Stimulated activated CD8-positive, alpha-beta memory T cell treated with anti-CD3 and anti-CD28 coated beads, Interleukin-12 subunit alpha, Interleukin-12 subunit beta, amount 100 ng/mL, for 4 hours (primary cell): ENCODE measurements around the gene PTPRR.

Experiments
- DNase-seq: peaks from one replicate; pipeline ENCODE4 v3.0.0-alpha.2; 2020; ENCODE audit warnings: low read depth

The PTPRR gene

DNA sequence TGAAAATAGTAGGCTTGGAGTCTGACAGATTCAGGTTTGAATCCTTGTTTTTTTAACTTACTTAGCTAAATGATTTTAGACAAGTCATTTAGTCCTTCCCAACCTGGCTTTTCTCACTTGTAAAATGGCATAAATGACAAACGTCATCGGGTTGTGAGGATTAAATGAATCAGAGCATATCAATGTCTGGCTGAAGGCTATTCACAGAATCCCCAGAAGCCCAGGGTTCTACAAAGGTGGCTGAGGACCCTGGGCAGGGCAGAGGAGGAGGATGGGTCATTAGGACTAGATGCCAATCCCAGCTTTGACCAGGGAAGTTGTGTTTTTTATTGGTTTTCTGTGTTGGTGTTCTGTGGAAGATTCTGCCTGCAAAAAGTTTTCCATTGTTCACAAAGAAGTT is 275.7 kb downstream of the PTPRR start:
- no peak for DNase-seq

GRCh38 chr12:70643939-70644338 is 276.6 kb downstream of the PTPRR start:
- DNase-seq: no peak

- DNase-seq: no peak
These were observed 278.8 kb downstream of the PTPRR start for GRCh38 chr12:70641691-70642090.

GRCh38 chr12:70640901-70641300 is 279.6 kb downstream of the PTPRR start:
- no peak for DNase-seq

DNA sequence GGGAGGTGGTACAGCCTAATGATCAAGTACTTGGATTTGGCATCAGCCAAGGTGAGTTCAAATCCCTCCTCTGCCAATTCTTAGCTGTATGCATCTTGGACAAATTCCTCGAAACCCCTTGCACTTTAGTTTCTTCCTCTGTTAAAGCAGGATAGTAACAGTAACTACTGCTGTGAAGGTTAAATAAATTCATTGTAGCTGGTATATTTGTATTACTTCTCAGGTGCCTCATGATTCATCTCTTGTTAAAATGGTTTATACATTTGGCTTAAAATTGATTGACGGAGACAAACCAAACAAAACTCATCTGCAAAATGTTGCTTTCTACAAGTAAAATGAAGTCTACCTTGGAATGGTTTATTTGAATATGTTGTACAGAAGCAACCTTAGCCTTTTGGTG is 281.0 kb downstream of the PTPRR start:
- DNase-seq: no peak

GRCh38 chr12:70638639-70639360 is 281.7 kb downstream of the PTPRR start:
- DNase-seq: no peak

GRCh38 chr12:70637303-70638085 is 283.0 kb downstream of the PTPRR start, which contains the start of gene PTPRB:
Gene PTPRB (minus strand): TSS chr12:70637429. CDS start chr12:70637395, 34 bp downstream.
- no peak for DNase-seq

DNA sequence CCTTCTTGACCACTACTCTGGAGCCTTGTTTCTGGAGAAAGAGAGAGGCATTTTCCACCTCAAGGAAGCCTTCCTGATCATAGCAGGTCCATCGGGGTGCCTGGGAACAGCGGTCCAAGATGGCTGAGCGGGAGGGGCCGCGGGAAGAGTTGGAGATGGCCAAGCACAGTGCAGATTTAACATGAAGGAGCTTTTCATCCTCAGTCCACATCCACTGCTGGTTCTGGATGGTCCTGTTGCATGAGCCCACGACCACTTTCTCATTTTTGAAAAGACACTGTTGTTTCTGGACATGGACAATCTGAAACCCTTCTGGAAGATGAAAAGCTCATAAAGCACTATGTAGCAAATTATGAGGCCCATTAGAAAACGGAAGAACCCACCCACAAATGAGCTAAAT is 284.8 kb downstream of the PTPRR start:
- no peak for DNase-seq

- no peak for DNase-seq
These were observed 291.6 kb downstream of the PTPRR start for GRCh38 chr12:70628701-70629480.

- DNase-seq: no peak
These were observed 292.9 kb downstream of the PTPRR start for GRCh38 chr12:70627677-70628076.

- no peak for DNase-seq
These were observed 294.4 kb downstream of the PTPRR start for GRCh38 chr12:70626180-70626579.

GRCh38 chr12:70619471-70620152 is 300.9 kb downstream of the PTPRR start:
- no peak for DNase-seq

DNA sequence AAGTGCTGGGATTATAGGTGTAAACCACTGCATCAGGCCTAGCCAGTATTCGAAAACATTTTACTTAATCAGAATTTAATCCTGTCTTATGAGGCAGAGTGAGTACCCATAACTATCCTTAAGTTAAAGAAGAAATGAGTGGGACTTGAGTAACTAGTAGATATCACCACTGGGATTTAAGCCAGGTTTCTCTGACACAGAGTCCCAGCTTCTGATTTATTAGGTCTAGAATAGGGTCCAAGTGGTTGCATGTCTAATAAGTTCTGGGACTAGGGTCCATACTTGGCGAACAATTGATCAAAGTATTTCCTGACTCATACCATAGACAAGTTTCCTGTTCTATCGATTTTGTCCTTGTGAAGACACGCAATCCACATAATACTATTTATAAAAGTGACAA is 302.2 kb downstream of the PTPRR start:
- DNase-seq: no peak

DNA sequence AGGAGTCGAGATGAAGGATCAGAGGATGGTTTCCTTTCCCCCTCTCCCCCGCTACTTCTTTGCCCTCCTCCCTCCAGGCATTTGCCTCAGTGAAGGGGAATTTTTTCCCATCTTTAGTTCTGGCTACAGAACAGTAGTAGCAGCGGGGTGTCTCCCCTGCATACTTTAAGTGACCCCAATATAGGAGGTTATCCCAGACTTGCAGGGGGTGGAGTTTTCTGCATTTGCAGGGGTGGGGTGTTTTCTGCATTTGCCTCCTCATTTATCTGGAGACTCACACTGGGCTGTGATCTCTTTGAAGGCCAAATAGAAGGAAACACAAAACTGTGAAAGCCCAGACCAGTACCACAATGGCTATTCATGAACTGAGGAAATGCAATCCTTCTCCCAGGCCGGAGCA is 303.1 kb downstream of the PTPRR start:
- DNase-seq: no peak

DNA sequence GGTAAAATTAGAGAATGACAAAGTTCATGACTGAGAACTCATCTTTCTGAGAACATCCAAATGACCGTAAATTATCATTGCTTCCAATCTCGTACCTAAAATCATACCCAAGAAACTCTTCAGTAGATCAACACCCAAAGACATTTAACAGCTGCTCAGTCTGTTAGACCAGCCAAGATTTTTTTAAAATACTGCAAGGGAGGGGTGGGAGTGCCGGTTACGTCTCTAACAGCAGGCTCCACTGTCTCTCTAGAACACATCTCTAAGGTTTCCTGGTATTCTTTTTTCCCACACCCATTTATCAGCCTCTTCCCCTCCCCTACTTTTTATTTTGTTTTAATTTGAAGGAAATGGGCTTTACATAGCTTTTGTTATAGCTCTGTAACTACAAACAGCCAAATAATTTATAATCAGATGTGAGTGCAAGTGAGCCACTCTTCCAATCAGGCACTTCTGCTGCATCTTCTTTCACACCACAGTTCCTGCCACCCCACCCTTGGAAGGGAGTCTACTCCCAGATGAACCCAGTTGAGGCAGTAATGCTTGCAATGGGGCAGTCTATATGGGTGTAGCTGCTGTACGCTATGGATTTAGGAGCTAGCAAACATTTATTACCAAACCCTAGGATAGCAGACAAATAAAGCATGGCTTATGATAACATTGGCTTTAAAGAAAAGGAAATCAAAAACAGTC is 305.2 kb downstream of the PTPRR start:
- DNase-seq: no peak

GRCh38 chr12:70609739-70610491 is 310.6 kb downstream of the PTPRR start:
- no peak for DNase-seq

- no peak for DNase-seq
These were observed 311.3 kb downstream of the PTPRR start for GRCh38 chr12:70609203-70609602.

DNA sequence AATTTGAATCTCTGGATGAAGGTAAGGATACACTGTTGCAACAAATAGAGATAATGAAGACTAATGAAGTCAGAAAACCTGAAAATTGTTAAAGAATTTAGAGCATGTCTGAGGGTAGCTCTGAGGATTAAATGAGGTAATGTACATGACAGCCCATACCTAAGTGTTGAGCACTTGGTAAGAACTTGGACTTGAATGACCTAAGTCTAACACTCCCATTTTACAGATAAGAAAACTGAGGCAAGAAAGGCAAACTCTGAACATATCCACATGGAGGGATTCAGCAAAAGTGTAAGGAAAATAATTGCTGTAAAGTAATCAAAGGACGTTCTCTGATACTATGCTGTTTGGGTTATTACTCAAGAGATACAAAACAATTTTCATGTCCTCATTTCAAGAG is 312.4 kb downstream of the PTPRR start:
- DNase-seq: no peak

DNA sequence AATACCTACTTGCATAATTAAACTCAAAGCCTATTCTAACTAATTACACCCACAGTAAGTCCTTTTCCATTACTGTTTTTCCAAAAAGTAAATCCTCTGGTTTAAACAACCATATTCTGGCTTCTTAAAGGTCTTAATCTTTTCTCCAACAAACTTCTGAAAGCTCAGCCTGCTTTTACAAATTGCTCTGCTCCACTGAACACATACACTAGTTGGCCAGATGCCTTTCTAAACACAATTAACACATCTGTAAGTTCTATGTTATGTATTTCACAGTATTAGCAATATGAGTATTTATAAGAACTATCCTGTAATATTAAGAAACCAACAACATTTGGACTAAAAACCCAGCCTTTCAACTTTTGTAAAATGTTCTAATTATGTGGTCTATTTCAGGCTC is 313.4 kb downstream of the PTPRR start:
- no peak for DNase-seq

DNA sequence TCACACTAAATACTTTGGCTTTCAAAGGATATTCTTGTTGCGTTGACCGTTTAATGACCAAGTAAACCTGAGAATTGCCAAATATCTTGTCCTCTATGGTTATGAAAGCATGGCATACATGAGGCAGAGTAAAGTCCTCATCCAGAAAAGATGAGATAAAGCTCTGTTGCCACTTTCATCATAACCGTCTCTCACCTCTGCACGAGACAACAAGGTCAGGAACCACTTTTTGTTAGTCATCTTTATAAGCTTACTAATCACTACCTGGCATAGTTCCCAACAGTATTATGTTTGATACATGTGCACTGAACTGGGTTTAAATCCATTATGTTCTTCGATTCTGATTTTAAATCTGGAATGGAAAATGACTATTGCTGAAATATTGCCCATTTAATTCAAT is 314.6 kb downstream of the PTPRR start:
- DNase-seq: no peak

DNA sequence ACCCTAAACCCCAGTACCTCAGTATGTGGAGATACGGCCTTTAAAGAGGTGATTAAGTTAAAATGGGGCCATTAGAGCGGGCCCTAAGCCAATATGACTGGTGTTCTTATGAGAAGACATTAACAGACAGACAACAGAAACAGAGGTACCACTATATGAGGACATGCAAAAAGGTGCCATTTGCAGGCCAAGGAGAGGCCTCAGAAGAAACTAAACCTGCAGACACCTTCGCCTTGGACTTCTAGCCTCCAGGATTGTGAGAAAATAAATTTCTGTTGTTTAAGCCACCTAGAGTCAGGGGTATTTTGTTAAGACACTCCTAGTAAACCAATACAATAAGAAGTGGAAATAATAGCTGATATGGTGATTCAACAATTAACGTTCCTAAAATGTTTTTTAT is 315.9 kb downstream of the PTPRR start:
- DNase-seq: no peak
